ENCODE results near the gene ZXDC.

Gene ZXDC

DNA sequence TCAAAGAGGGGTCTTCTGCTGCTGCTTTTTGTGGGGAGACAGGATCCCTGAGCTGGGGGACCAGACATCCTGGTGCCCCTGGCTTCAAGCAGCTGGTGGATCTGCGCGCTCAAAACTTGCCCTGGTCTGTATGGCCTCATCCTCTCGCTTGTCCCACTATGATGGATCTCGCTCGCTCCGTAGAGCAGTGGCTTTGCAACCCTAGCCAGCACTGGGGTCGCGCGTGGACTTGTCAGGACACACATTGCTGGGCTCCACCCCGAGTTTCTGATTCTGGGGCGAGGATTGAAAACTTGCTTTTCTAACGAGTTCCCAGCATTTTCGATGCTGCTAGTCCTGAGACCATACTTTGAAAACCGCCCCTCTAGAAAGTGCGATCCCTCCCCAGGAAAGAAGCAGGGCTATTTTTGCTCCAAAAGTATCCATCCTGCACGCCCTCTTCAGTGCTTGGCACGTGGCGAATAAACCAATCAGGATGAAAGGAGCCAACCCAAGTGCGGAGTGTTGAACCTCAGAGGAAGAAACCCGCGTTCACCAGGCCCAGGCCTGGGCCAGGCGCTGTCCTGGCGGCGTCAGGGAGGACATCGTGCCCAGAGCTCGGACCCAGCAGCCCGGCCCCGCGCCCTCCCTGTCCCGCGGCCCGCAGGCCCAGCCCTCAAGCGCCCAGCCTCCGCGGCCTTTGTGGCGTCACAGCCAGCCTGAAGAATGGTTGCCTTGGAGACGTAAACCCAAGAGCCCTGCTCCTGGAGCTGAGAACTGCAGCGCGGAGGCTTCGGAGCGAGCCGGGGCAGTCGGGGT, 81.3 kb downstream of the ZXDC start, which contains the start of gene CFAP100:
Gene CFAP100, plus strand, starts transcription at position 731 of the 798 bp plus-strand sequence. CDS start 1,092 bp downstream, outside the sequence.
- no peak for DNase-seq

DNA sequence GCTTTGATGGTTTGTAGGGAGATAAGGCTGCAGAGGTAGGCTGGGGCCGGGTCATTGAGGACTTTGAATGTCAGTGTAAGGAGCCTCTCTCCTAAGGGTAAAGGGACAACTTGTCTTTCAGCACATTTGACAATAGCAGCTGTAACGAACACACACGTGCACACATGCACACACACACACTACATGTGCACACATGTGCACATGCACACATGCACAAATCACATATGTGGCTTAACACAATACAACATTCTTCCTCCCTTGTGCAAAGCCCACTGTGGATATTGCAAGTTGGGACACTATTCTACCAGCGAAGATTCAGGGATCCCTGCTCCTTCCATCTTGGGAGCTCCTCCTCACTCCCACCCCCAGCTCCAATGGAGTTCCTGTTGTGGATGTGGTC, 82.1 kb downstream of the ZXDC start:
- DNase-seq (no peak), ATAC-seq (no peak)

More for the DNA sequence above, 81.3 kb downstream of the ZXDC start, which contains the start of gene CFAP100:
- no peak for ATAC-seq

DNA sequence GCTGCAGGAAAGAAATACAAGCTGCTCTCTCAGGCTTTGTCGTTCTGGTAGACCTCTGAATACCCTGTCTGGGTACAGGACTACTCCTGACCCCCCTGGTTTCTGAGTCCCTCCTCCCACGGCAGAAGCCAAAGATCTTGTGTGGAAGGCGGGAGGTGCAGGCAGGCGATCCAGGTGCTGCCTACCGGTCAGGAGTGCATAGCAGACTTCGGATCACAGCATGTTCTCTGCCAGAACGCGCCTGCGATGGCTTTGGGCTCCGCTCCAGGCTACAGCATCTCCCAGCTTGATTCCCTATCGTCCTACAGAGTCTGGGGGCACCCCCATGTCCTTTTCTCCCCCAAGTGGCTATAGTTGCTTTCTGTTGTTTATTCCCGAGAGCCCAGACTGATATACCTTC, 83.4 kb downstream of the ZXDC start:
- ATAC-seq (no peak), DNase-seq (no peak)

GRCh38 chr3:126391631-126392030, 84.1 kb downstream of the ZXDC start:
- ATAC-seq, result no peak

DNA sequence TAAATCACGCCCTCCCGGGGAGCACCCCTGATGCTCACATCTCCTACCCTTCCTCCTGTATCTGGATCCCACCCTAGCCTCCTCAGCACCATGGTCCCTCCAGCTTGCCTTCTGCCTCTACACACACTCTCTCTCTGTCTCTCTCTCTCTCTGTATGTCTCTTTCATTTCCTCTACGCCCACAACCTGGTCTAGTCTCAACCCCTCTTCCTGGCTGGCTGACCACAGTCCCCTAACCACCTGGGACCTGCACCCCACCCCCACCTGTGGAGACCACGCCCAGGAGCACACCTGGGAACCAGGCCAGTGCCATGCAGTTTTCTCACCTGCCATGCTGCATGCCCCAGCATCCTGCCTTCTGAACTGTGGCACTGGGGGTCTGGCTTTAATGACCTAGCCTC, 84.9 kb downstream of the ZXDC start:
- DNase-seq (no peak), ATAC-seq (no peak)

More at GRCh38 chr3:126391631-126392030, 84.1 kb downstream of the ZXDC start:
- DNase-seq, result no peak

DNA sequence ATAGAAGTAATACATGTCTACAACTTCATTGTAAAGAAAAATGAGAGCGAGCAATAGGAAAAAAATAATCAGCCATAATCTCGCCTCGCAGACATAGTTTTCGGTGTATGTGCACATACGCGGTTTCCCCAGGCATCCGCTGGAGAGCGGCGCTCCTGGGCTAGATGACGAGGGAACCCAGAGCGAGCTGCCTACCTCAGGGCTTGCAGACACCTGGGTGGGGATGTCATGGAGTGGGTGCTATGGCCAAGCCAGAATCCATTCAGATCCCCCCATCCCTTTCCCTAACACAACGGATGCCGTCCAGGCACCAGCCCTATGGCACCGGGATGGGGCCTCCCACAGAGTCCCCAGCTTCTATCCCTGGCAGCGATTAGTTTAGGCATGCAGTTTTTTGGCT, 85.5 kb downstream of the ZXDC start:
- ATAC-seq (no peak), DNase-seq (no peak)

DNA sequence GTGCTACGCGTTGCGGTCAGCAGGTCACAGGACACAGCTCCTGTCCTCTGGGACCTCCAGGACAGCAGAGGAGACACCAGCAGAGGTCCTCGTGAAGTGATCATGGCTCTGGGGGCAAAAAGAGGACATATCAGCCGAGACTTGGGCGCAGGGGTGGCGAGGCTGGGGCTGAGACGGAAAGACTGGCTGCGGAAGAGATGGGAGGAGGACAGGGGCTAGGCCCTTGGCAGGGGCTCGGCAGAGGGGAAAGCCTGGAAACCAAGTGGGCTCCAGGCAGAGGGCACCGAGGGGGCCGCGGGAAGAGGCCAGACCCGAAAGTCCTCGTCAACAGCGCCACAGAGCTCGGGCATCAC, 85.9 kb downstream of the ZXDC start:
- DNase-seq (no peak), ATAC-seq (no peak)

DNA sequence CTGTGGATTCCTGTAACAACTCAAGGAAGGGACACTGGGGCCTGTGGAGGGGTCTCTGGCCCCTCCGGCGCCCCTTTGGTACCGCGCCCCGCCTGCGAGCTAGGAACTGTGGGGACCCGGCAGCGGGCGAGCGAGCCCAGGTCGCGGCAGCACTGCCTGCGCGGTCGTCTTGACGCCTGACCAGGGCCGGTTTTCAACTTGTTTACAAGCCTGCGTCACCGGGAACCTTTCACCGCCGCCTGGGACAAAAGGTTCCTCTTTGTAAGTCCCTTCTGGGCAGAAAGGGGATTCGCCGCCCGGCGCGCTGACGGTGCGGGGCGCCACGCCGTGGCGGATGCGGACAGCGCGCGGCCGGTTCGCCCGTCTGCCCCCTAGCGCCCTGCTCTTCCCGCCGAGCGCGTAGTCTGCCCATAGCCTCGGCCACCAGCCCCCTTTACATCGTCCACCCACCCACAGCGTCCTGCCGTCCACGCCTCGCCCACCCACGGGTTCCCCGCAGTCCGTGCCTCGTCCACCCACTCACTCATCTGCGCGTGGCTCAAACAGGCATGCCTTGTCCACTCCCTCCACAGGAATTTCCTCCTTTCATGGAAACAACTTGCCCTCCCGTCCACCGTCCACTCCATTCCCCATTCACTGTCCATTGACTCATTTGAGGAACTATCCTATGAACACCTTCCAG, 86.4 kb downstream of the ZXDC start:
- ATAC-seq (peak; percentile 71), DNase-seq (peak; percentile 63)

All from stimulated activated naive CD8-positive, alpha-beta T cell treated with anti-CD3 and anti-CD28 coated beads, Interleukin-15, Interleukin-2, amounts not matched to agents 100 U/mL and 50 U/mL, for 24 hours (primary cell).